Progenitor cell of endocrine pancreas (in vitro differentiated cells): Measurements from ENCODE around the gene TMEM150A. TPM values are rescaled to one million over a fixed set of nuclear protein-coding genes. Genes with fewer than 3 reads are reported as not detected.

Source experiments
- DNase-seq: peaks from one replicate; pipeline ENCODE4 v3.0.0; 2021; ENCODE audit warnings: low spot score; ENCODE audit not compliant: unreplicated experiment
- H3K27ac Mint-ChIP-seq: 2 replicates; pipeline ENCODE4 v1.8.0; 2021; ENCODE audit warnings: mild to moderate bottlenecking, moderate library complexity, mixed read lengths
- H3K27me3 Mint-ChIP-seq: 2 replicates; pipeline ENCODE4 v1.8.0; 2021; ENCODE audit warnings: mixed read lengths
- H3K36me3 Mint-ChIP-seq: 2 replicates; pipeline ENCODE4 v1.8.0; 2022; ENCODE audit warnings: mixed read lengths; ENCODE audit not compliant: insufficient read depth
- H3K4me1 Mint-ChIP-seq: 2 replicates; pipeline ENCODE4 v1.8.0; 2021; ENCODE audit warnings: low read depth, mixed read lengths
- H3K4me3 Mint-ChIP-seq: 2 replicates; pipeline ENCODE4 v1.8.0; 2021; ENCODE audit warnings: low read depth, mild to moderate bottlenecking, moderate library complexity, mixed read lengths
- H3K9me3 Mint-ChIP-seq: 2 replicates; pipeline ENCODE4 v1.8.0; 2021; ENCODE audit warnings: low read depth, mixed read lengths
- total RNA-seq: library from RNA; stranded (reverse); gene quantifications from 2 replicates; pipeline ENCODE4 v1.2.1, GENCODE V29; 2021
- TF ChIP-seq, protein P1 (sequence below): fragments of 200-600 bp; sonication (generic); IDR thresholded peaks from one replicate; pipeline ENCODE4 v1.5.0; 2021; ENCODE audit warnings: antibody characterized with exemption, mild to moderate bottlenecking; ENCODE audit not compliant: unreplicated experiment

Gene TMEM150A
- total RNA-seq, 1 donor from 2014 or later: 26.0 TPM

DNA sequence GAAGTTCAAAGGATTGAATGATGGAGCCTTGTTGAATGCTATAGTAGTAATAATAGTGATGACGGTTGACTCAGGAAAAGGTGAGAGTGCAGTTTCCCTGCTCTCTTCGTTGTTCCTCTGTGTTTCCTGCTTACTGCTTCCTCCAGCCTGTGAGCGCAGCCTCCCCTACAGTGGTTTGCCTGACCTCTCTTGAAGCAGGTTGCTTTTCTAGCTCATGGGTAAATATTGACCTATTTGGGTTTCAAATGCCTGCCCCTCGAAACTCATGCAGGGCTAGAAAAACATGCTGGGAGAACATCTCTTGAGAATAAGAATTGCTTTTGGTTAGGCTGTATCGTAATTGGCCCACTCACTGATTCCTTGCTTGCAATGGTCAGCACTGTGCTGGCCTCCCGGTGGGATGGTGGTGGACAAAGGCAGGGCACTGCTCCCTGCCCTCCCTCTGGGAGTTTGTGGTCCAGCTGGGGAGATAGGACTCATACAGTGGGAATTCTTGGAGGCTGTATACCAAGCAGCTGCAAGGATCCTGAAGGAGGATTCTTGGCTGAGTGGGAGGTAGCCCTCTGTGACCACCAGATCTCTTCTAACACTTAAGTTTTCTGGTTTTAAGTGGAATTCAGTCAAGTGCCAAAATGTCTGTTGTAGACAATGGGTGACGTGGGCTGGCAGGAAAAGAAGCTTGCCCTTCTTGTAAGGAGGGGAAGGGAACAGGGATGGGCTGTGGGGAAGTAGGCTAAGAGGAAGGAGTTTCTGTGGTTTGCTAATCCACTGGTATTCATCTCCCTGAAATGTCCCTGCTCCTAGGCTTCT is 12.3 kb downstream of the TMEM150A start:
- H3K27ac Mint-ChIP-seq: peak overlapping the region; percentile 88
- TF ChIP-seq, protein P1, sequence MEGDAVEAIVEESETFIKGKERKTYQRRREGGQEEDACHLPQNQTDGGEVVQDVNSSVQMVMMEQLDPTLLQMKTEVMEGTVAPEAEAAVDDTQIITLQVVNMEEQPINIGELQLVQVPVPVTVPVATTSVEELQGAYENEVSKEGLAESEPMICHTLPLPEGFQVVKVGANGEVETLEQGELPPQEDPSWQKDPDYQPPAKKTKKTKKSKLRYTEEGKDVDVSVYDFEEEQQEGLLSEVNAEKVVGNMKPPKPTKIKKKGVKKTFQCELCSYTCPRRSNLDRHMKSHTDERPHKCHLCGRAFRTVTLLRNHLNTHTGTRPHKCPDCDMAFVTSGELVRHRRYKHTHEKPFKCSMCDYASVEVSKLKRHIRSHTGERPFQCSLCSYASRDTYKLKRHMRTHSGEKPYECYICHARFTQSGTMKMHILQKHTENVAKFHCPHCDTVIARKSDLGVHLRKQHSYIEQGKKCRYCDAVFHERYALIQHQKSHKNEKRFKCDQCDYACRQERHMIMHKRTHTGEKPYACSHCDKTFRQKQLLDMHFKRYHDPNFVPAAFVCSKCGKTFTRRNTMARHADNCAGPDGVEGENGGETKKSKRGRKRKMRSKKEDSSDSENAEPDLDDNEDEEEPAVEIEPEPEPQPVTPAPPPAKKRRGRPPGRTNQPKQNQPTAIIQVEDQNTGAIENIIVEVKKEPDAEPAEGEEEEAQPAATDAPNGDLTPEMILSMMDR: no peak
- no peak overlapping the region for H3K4me3 Mint-ChIP-seq
- H3K9me3 Mint-ChIP-seq: no peaks in the 10 kb centered on the region
- H3K27me3 Mint-ChIP-seq: no peaks in the 10 kb centered on the region
- H3K4me1 Mint-ChIP-seq: peaks cover 30% of the 10 kb centered on the region
- DNase-seq: no peak
- no peaks in the 10 kb centered on the region for H3K36me3 Mint-ChIP-seq

DNA sequence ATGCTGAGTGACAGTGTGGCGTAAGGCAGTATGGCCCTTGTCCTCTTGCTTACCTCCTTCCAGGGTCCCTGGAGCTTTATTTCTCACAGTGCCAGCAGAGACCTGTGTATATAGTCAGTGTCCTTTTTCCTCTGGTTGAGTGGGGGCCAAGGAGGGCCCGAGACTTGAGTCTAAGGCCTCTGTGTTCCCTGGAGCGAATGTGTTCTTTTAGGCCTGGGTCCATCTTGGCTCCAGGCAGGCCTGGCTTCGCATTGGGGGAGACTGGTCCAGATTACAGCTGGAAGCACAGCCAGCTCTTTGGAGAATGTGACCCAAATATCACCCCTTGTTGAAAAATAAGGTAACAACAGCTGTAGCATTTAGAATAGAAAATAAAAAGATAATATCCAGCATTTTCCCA is 13.3 kb downstream of the TMEM150A start:
- Mint-ChIP-seq H3K4me1 (peaks cover 26% of the 10 kb centered on the region), H3K36me3 (no peaks in the 10 kb centered on the region), H3K27me3 (no peaks in the 10 kb centered on the region), H3K4me3 (no peak overlapping the region), H3K27ac (no peak overlapping the region), H3K9me3 (no peaks in the 10 kb centered on the region)
- DNase-seq: no peak
- TF ChIP-seq, protein P1: no peak

DNA sequence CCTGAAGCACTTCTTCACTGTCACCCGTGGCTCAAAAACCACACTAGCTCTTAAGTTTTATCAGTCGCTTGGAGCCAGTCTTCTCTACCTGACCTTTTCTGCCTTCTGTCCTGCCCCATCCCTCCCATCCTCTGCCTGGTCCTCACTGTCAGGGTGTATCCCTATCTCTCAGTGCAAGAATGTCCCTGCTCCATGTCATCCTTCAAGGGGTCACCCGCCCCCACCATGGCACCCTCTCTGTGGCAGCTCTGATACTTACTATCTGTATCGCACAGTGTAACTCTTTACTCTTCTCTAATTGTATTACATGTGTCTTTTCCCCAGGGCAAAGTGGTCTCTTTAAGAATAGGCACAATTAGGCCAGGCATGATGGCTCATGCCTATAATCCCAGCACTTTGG is 13.9 kb downstream of the TMEM150A start:
- no peak for DNase-seq
- H3K27ac Mint-ChIP-seq: peak overlapping the region; percentile 46
- H3K4me1 Mint-ChIP-seq: peaks cover 26% of the 10 kb centered on the region
- H3K27me3 Mint-ChIP-seq: no peaks in the 10 kb centered on the region
- no peak overlapping the region for H3K4me3 Mint-ChIP-seq
- TF ChIP-seq, protein P1: no peak
- H3K36me3 Mint-ChIP-seq: peaks cover under 1% of the 10 kb centered on the region
- H3K9me3 Mint-ChIP-seq: no peaks in the 10 kb centered on the region

DNA sequence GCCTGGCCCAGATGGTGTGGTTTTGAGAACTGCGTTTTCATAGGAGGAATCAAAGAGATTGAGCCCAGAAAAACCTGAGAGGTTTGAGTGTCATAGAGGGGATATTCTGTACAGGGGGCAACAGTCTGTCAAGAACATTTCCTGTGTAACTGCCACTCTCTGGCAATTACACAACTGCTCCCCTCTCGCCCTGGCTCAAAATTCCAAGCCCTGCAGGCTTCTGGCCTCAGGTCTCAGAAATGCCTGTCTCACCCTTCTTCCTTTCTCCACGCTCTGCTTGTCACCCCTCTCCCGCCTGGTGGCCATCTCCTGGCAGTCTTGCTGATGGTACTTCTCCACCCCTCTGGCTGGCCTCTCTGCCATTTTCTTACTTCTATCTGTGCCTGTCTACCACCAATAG is 14.3 kb downstream of the TMEM150A start:
- Mint-ChIP-seq H3K9me3 (no peaks in the 10 kb centered on the region), H3K4me3 (no peak overlapping the region), H3K27ac (no peak overlapping the region), H3K4me1 (peaks cover 26% of the 10 kb centered on the region), H3K27me3 (no peaks in the 10 kb centered on the region), H3K36me3 (peaks cover 3% of the 10 kb centered on the region)
- no peak for DNase-seq
- TF ChIP-seq, protein P1: no peak

DNA sequence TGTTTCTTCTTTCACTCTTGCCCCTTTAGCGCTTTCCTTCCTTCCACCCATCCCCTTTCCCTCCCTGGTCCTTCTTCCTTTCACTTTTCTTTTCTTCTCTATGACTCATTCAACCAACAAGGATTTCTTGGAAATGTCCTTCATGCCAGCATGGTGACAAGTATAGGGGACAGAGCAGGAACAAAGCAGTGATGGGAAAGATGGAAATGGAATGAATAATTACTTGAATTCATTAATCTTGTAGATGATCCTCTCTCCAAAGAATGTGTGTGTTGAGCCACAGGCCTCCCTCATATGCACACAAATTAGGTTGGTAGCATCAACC is 16.8 kb downstream of the TMEM150A start:
- no peak overlapping the region for H3K27ac Mint-ChIP-seq
- TF ChIP-seq, protein P1: no peak
- DNase-seq: no peak
- no peak overlapping the region for H3K4me3 Mint-ChIP-seq
- H3K27me3 Mint-ChIP-seq: no peaks in the 10 kb centered on the region
- peaks cover 24% of the 10 kb centered on the region for H3K4me1 Mint-ChIP-seq
- H3K36me3 Mint-ChIP-seq: peaks cover 13% of the 10 kb centered on the region
- no peaks in the 10 kb centered on the region for H3K9me3 Mint-ChIP-seq
